Measurements from ENCODE around the gene NPIPA8.
"Not testable (repeated sequence)": the region's sequence is repeated elsewhere in the genome, so short reads cannot be mapped to it uniquely, and the experiment has no call there.

NPIPA8 gene

GRCh38 chr16:18336636-18337035, at the start of gene NPIPA8:
TSS of gene NPIPA8 (minus strand) at chr16:18336736. CDS start at chr16:18332662, 4,074 bp downstream.
- DNase-seq: not testable (repeated sequence)

DNA sequence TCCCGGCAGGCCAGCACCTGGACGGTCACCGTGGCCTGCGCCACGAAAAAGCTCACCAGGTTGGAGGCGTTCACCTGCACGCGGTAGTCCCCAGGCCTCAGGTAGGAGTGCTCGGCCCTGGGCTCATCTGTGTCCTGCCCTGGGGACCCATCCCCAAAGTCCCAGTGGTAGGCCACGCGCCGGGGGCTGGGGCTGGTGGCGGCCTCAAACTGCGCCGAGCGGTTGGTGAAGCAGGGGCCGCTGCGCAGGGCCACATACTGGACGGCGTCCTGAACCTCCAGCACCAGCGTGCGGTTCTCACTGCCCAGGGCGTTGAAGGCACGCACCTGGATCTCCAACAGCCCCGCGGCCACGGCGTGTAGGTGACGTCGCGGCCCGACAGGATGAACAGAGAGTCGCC, 48.7 kb upstream of the NPIPA8 start:
- not testable (repeated sequence) for DNase-seq

DNA sequence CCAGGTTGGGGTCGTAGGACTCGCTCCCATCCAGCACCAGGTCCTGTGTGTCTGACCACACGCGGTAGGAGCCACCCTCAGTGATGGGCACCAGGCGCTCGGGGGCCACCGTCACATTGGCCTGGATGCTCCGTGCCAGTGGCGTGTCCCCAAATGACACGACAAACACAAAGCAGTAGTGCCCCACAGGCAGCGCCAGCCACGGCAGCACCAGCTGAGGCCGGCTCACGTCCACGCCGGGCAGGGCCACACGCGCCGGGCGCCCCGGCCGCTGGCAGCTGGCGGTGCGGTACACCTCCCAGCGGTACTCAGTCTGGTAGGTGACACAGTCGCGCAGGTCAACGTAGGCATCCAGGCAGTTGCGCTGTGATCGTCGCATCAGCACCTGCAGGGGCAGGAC, 48.3 kb upstream of the NPIPA8 start:
- peak; percentile 0 for DNase-seq

DNA sequence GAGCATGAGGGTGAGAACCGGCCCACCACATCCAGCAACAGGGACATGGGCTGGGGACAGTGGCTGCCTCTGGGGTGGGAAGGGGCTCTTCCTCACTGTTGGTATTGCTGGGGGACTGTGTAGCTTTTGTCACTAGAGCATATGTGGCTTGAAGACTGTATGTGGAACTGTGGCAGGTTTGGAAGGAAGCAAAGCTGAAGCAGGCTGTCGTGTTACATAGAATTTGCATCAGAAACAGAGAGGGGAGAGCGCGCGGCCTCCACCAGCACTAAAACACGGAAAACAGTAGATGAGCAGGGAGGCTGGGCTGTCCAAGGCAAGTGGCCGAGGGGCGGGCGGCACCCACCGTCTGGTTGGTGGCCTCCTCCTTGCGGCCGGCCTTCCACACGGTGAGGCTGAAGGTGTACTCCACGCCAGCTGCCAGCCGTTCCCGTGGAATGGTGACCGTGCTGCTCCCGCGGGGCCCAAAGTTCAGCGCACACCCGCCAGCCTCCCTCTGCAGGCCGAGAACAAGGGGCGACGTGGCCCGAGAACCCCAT, 47.6 kb upstream of the NPIPA8 start:
- DNase-seq: not testable (repeated sequence)

DNA sequence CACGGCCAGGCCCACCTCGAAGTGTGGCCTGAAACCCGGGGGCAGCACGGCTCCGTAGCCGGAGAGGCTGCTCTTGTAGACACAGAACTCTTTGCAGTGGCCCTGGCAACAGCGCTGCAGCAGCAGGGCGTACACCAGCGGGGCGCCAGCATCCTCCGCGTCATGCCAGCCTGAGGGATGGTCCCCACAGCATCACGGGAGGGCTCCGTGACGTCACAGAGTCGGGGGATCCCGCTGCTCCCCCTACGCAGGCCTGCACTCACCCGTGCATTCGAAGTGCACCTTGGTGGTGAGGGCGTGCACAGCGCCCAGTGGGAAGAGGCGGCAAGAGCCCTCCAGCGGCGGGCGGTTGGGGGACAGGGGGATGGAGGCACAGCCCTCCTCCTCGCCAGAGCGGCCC, 46.2 kb upstream of the NPIPA8 start:
- not testable (repeated sequence) for DNase-seq

- DNase-seq: not testable (repeated sequence)
These were observed 11.2 kb upstream of the NPIPA8 start for GRCh38 chr16:18347742-18348141.

GRCh38 chr16:18346993-18347392, 10.5 kb upstream of the NPIPA8 start:
- not testable (repeated sequence) for DNase-seq

GRCh38 chr16:18344634-18345033, 8.1 kb upstream of the NPIPA8 start:
- not testable (repeated sequence) for DNase-seq

DNA sequence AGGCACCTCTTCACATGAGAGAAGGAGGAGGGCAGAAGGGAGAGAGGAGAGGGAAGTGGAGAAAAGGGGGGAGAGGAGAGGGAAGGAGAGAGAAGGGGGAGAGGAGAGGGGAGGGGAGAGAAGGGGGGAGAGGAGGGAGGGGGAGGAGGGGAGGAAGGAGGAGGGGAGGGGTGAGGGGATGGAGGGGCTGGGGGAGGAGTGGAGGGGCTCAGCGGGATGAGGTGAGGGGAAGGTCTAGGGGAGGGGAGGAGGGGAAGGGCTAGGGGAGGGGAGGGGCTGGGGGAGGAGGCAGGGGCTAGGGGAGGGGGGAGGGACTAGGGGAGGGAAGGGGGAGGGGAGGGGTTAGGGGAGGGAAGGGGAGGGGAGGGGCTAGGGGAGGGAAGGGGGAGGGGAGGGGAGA, 5.5 kb upstream of the NPIPA8 start:
- DNase-seq: not testable (repeated sequence)

- not testable (repeated sequence) for DNase-seq
These were observed 5.0 kb upstream of the NPIPA8 start for GRCh38 chr16:18341417-18341960.

GRCh38 chr16:18339210-18339609, 2.7 kb upstream of the NPIPA8 start:
- not testable (repeated sequence) for DNase-seq

- not testable (repeated sequence) for DNase-seq
These were observed 24.7 kb downstream of the NPIPA8 start for GRCh38 chr16:18311811-18312210.

DNA sequence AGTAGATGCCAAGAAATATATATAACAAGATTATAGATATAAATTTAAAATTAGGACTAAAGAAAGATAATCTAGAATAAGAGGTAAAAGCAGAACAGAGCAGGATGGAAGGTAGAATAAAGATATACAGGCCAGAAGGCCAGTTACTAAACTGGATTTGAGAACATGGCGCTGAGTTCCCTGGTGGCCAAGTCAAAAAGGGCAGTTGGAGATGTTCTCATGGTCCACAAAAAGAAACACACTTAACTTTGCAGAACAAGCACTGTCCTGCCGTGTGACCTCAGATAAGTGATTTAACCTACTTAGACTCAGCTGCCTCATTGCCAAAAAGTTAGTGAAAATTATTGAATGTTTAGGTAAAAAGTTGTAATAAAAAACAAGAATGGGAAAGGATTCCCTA, 27.4 kb downstream of the NPIPA8 start:
- not testable (repeated sequence) for DNase-seq

DNA sequence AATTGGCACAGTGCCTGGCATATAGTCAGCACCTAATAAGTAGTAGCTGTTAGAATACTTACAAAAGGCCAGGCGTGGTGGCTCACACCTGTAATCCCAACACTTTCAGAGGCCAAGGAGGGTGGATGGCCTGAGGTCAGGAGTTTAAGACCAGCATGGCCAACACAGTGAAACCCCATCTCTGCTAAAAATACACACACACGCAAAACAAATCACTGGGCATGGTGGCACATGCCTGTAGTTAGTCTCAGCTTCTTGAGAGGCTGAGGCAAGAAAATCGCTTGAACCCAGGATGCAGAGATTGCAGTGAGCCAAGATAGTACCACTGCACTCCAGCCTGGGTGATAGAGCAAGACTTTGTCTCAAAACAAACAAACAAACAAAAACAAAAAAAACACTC, 29.3 kb downstream of the NPIPA8 start:
- DNase-seq: not testable (repeated sequence)

DNA sequence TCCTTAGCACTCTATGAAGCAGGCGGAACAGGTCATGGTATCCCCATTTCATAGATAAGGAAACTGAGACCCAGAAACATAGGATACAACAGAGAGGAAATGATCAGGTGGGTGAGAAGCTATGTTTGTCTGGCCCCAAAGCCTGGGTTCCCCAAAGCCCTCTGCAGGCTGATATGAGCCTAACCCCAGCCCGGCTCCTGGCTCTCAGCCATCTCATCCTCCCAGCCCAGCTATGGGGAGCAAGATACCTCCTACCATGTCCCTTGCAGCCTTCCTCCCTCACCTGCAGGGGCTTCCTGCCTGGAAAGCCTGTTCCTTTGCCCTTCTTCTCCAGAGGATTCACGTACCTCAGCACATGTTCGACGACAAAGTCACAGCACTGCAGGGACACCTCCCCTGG, 30.5 kb downstream of the NPIPA8 start:
- not testable (repeated sequence) for DNase-seq

DNA sequence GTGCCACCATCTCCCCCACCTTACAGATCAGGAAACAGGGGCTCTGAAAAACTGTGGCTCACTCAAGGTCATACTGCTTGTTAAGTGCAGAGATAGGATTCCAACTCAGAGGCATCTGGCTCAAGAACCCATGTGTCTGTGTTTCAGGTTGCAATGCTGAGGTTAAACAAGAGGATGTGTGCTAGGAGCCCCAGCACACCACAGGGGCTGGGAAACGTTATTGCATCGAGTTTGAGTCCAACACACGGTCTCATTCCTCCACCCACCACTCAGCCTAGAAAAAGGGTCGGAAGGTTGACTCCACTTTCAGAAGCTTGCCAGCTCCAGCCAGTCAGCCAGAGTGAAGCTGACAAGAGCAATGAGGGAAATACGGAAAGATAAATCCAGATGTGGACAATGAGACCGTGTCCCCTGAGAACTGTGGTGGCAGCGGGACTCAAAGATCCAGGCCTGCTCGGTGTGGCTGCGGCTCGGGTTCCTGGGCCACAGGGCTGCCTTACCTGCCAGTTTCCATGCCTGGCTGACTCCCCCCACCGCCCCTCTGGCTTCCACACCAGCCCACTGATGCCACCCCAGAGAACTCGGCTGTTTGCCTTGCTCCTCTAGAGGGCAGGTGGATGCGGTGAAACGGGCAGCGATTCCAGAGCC, 33.4 kb downstream of the NPIPA8 start:
- DNase-seq: not testable (repeated sequence)

GRCh38 chr16:18297714-18298113, 38.8 kb downstream of the NPIPA8 start:
- not testable (repeated sequence) for DNase-seq

GRCh38 chr16:18296931-18297330, 39.6 kb downstream of the NPIPA8 start:
- DNase-seq: not testable (repeated sequence)

DNA sequence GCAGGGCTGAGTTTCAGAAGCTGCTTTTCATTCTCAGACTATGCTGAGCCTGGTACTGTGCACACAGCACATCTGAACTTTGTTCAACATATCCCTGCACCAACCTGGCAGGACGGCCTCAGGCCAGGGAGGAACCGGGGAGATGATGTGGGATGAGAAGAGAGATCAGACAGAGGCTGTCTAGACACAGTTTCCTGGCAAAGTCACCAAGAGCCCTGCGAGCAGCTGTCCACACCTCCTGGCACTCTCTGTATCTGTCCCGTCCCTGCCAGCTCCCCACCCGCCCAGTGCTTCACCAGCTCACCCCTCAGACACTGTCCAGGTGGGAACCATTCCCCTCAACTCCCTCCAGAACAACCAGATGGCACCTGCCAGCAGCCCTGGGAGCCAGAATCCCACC, 42.2 kb downstream of the NPIPA8 start:
- not testable (repeated sequence) for DNase-seq

- not testable (repeated sequence) for DNase-seq
These were observed 43.1 kb downstream of the NPIPA8 start for GRCh38 chr16:18293337-18293956.

DNA sequence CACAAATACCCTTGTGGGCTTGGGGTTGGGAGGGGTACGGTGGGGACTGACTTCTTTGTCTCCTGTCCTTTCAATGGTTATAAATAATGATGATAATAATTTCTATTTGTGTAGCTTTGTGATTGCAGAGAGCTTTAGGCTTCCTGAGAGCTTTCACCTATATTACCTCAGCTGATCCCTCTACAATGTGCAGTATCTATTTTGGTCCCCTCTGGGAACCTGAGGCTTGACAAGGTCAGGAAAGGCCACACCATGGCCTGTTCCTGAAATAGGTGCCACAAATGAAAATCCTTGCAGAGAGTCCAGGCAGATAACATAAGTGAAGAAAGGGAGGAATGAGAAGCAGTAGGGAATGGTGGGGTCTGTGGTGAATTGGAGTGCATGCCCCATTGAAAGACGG, 45.6 kb downstream of the NPIPA8 start:
- DNase-seq: not testable (repeated sequence)

GRCh38 chr16:18286342-18286741, 50.2 kb downstream of the NPIPA8 start:
- DNase-seq: not testable (repeated sequence)

DNA sequence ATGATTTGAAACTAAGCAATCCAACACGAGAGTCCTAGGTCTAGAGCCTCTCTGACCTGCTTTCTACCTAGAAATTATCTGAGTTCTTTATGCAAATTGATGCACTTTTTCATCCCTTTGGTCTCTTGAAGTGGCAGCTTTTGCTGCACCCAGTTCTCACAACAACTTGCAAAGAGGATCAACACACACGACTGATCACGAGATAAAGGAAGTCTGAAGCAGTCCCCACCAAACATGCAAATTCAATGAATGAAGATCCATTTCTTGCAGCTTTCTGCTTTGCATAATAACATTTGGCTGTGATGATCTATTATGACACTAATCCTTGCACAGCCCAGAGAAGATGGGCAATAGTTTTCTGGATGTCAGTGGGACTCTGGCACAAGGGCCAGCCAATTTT, 56.2 kb downstream of the NPIPA8 start:
- not testable (repeated sequence) for DNase-seq

DNA sequence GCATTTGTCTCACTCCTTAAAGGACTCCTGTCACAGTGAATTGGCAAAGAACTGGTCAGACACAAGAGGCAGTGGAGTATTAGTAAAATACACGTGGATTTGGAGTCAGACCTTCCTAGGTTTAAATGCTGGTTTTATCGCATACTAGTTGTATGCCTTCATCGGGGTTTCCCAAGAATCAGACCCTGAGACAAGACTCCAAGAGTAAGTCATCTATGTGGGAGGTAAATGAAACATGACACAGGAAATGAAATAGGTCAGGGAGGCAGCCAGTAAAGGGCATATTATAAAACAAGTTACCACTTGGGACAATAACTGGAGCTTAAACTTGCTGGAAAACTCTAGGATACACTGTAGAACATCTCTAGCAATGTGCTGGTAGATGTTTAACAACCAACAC, 59.8 kb downstream of the NPIPA8 start:
- DNase-seq: not testable (repeated sequence)

Measured in CD4-positive, alpha-beta T cell treated with Interleukin-6 for 4 hours (primary cell).